MM.1S (cell line): Measurements from ENCODE around the gene ADCY2.

Source experiments
- DNase-seq: peaks from one replicate; pipeline ENCODE4 v3.0.0-alpha.2; 2015
- H2AFZ ChIP-seq: fragments of 300-600 bp; sonication (generic); 2 replicates; pipeline ENCODE4 v1.6.0; 2016; ENCODE audit warnings: antibody characterized with exemption, low read length
- H3F3A ChIP-seq: fragments of 300-600 bp; sonication (generic); 2 replicates; pipeline ENCODE4 v1.6.1; 2016; ENCODE audit warnings: mild to moderate bottlenecking, antibody characterized with exemption, low read length, moderate library complexity, mixed read lengths; ENCODE audit not compliant: insufficient read depth
- H3K27ac ChIP-seq: fragments of 300-600 bp; sonication (generic); 2 replicates; pipeline ENCODE4 v1.5.1; 2016; ENCODE audit warnings: mild to moderate bottlenecking, low read length
- H3K27me3 ChIP-seq: fragments of 300-600 bp; sonication (generic); replicated peaks from 2 replicates; pipeline ENCODE4 v1.6.0; 2016; ENCODE audit warnings: low read length; ENCODE audit not compliant: insufficient read depth
- H3K36me3 ChIP-seq: fragments of 300-600 bp; sonication (generic); replicated peaks from 2 replicates; pipeline ENCODE4 v1.6.1; 2016; ENCODE audit warnings: mild to moderate bottlenecking, low read length, mixed read lengths; ENCODE audit not compliant: insufficient read depth
- H3K4me1 ChIP-seq: fragments of 300-600 bp; sonication (generic); 2 replicates; pipeline ENCODE4 v1.6.1; 2016; ENCODE audit warnings: low read length, mixed read lengths
- H3K4me2 ChIP-seq: fragments of 300-600 bp; sonication (generic); 2 replicates; pipeline ENCODE4 v1.6.0; 2016; ENCODE audit warnings: low read depth, low read length
- H3K4me3 ChIP-seq: fragments of 300-600 bp; sonication (generic); 2 replicates; pipeline ENCODE4 v1.5.1; 2016; ENCODE audit warnings: low read length, mixed read lengths
- H3K79me2 ChIP-seq: fragments of 300-600 bp; sonication (generic); 2 replicates; pipeline ENCODE4 v1.6.1; 2016; ENCODE audit warnings: mixed run types, low read length, mixed read lengths
- H3K9ac ChIP-seq: fragments of 300-600 bp; sonication (generic); 2 replicates; pipeline ENCODE4 v1.6.1; 2016; ENCODE audit warnings: low read length, mixed read lengths
- H3K9me2 ChIP-seq: fragments of 300-600 bp; sonication (generic); replicated peaks from 2 replicates; pipeline ENCODE4 v1.6.1; 2016; ENCODE audit warnings: mild to moderate bottlenecking, low read length, mixed read lengths; ENCODE audit not compliant: insufficient read depth
- H3K9me3 ChIP-seq: fragments of 300-600 bp; sonication (generic); replicated peaks from 2 replicates; pipeline ENCODE4 v1.6.1; 2016; ENCODE audit warnings: mild to moderate bottlenecking, low read length, mixed read lengths; ENCODE audit not compliant: insufficient read depth
- H4K20me1 ChIP-seq: fragments of 300-600 bp; sonication (generic); 2 replicates; pipeline ENCODE4 v1.6.1; 2016; ENCODE audit warnings: mild to moderate bottlenecking, low read length, moderate library complexity, mixed read lengths; ENCODE audit not compliant: insufficient read depth
- CTCF ChIP-seq: fragments of 300-600 bp; sonication (generic); IDR thresholded peaks from 2 replicates; pipeline ENCODE4 v1.5.1; 2016; ENCODE audit warnings: antibody characterized with exemption, low read length, mixed read lengths
- EZH2 ChIP-seq: fragments of 300-600 bp; sonication (generic); optimal IDR thresholded peaks from 2 replicates; pipeline ENCODE3; 2017; ENCODE audit warnings: low read depth, mild to moderate bottlenecking, antibody characterized with exemption, low read length, mixed read lengths
- EZH2phosphoT487 ChIP-seq: fragments of 300-600 bp; sonication (generic); IDR thresholded peaks from 2 replicates; pipeline ENCODE4 v1.6.1; 2018; ENCODE audit warnings: antibody characterized with exemption, low read length

ADCY2 gene

GRCh38 chr5:7868773-7869473 lies 473.0 kb downstream of the ADCY2 start, which contains the start of the genes FASTKD3 and MTRR:
Gene FASTKD3, minus strand, starts transcription at chr5:7869031. Its CDS starts 948 bp downstream, at chr5:7868083.
Gene MTRR, plus strand, starts transcription at chr5:7869148. Its CDS starts 1,647 bp downstream, at chr5:7870795.
- DNase-seq: peak; percentile 94
- Histone ChIP-seq H3K4me1 (peaks cover 28% of the 10 kb centered on the region), H3K9ac (peak within 1 kb of the TSS; percentile 98), H3K9me3 (no peaks in the 10 kb centered on the region), H3K36me3 (peaks cover 2% of the 10 kb centered on the region; the same call in 1 of the 2 replicates), H3K9me2 (no peaks in the 10 kb centered on the region), H4K20me1 (peaks cover 4% of the 10 kb centered on the region), H3K79me2 (peaks cover 78% of the 10 kb centered on the region), H3K4me3 (peak within 1 kb of the TSS; percentile 92), H2AFZ (peak within 1 kb of the TSS; percentile 76), H3F3A (peaks cover 47% of the 10 kb centered on the region), H3K27ac (peak within 1 kb of the TSS; percentile 92), H3K4me2 (peak within 1 kb of the TSS; percentile 88), H3K27me3 (no peaks in the 10 kb centered on the region)
- TF ChIP-seq CTCF (no peak), EZH2 (no peak), EZH2phosphoT487 (no peak)

DNA sequence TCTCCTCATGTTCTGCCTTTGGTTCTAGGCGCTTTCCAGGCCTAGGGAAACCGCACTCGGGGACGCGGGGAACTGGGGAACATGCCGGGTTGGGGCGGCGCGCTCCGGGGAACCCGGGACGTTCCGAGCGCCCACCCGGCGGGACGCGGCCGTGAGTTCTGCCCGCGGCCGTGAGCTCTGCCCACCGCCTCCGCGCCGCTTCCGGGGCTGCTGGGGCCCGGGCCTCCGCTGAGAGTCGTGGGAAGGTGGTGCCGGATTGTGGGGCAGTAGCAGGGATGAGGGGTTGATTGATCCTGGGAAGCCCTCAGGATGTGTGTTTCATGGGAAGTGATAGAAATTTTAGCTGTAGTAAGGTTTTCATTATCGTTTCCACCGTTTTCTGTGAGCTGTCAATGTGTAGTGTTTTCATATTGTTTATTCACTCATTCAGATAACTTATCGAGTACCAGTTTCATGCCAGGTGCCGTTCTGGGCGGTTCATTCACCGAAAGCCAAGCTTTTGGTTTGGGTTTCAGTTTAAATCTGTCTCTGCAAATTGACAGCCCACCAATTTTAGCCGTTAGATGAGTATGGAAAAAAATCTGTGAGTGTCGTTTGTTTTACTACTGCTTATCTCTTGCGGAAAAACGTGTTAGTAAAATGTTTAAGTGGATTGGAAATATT lies 473.7 kb downstream of the ADCY2 start:
- Histone ChIP-seq H4K20me1 (peaks cover 8% of the 10 kb centered on the region), H2AFZ (peak overlapping the region; percentile 40), H3K4me3 (peak overlapping the region; percentile 92), H3K27ac (peak overlapping the region; percentile 92), H3K79me2 (peaks cover 83% of the 10 kb centered on the region), H3K27me3 (no peaks in the 10 kb centered on the region), H3K36me3 (peaks cover 4% of the 10 kb centered on the region; the same call in 1 of the 2 replicates), H3K9ac (peak overlapping the region; percentile 98), H3K9me3 (no peaks in the 10 kb centered on the region), H3K4me1 (peaks cover 34% of the 10 kb centered on the region), H3K4me2 (peak overlapping the region; percentile 88), H3K9me2 (no peaks in the 10 kb centered on the region), H3F3A (peaks cover 48% of the 10 kb centered on the region)
- peak; percentile 74 for DNase-seq
- TF ChIP-seq EZH2phosphoT487 (no peak), CTCF (no peak), EZH2 (no peak)

DNA sequence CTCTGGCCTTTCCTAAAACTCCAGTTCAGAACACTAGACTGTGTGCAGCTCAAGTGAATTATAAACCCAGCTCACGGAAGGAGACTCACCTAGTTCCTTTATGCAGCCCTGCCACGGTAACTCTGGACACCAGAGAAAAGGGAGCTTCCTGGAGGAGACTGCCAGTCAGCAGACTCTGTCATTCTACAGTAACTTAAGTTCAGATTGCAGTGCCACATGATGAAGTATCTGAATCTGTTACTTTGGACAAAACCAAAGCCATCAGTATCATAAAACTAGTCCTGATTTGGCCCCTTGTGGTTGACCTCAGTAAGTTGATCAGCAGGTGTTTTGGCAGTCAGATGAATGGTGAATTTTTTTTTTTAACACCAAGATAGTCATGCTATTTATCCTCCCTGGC lies 475.7 kb downstream of the ADCY2 start:
- Histone ChIP-seq H3K27me3 (no peaks in the 10 kb centered on the region), H3K36me3 (peaks cover 23% of the 10 kb centered on the region), H2AFZ (no peak overlapping the region), H3K4me3 (peak overlapping the region; percentile 92), H4K20me1 (peaks cover 26% of the 10 kb centered on the region), H3K9me2 (no peaks in the 10 kb centered on the region), H3K27ac (peak overlapping the region; percentile 92), H3K79me2 (peaks cover 94% of the 10 kb centered on the region), H3F3A (peaks cover 48% of the 10 kb centered on the region), H3K4me2 (peak overlapping the region; percentile 88), H3K4me1 (peaks cover 45% of the 10 kb centered on the region), H3K9me3 (no peaks in the 10 kb centered on the region), H3K9ac (peak overlapping the region; percentile 98)
- DNase-seq: peak; percentile 93
- TF ChIP-seq CTCF (peak; percentile 25), EZH2 (no peak), EZH2phosphoT487 (no peak)
